Measurements from ENCODE around the gene MIA. TPM values are rescaled to one million over a fixed set of nuclear protein-coding genes. Genes with fewer than 3 reads are reported as not detected.

Gene MIA
- total and polyA plus RNA-seq, 2 donors (not counting 1 experiment from before 2014, with no cell fraction given) = 0.37 to 5.7 TPM

DNA sequence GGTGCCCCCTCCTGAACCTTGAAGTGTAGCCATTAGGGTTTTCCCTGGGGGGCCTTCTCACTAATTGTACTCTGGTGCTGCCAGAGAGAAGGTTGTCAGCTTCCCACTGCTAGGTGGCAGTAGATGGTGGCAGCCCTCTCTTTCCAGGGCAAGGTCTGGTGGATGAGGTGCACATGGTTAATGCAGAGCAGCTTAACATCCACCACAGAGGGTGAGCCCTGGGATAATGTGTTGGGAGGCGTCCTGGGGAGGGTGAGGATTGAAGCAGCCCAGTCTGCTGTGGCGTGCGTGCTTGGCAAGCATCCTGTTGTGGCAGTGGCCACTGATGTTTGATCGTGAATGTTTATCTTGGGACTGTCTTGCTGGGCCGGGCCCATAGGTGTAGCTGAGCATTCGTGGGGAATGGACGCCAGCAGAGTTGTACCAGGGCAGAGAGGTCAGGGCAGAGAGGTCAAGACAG, 29.5 kb downstream of the MIA start:
- 91% methylated on average over 7 of the region's 7 CpGs for WGBS (ENCODE audit: insufficient coverage)
- Histone ChIP-seq H3K79me2 (ENCODE audit: control insufficient read depth, insufficient read depth, low read length) (peaks cover 97% of the 10 kb centered on the region), H3K4me3 (ENCODE audit: control extremely low read depth in 1 of 5, extremely low read depth in 1 of 5, insufficient read depth in 1 of 5, low read depth in 2 of 5, low read length in 4 of 5) (no peak overlapping the region), H3K36me3 (replicated peaks in 1 of 2; ENCODE audit: control extremely low read depth in 1 of 2, control insufficient read depth in 1 of 2, extremely low read depth in 1 of 2, insufficient read depth in 2 of 2, low read length in 1 of 2) (peaks cover 0 to 88% of the 10 kb centered on the region in 2 experiments), H2AFZ (ENCODE audit: insufficient read depth, low read depth, low read length, poor library complexity, severe bottlenecking) (no peak overlapping the region), H3K4me2 (replicated peaks; ENCODE audit: low read depth, low read length, poor library complexity, severe bottlenecking) (peak overlapping the region; percentile 93), H3K9ac (ENCODE audit: low read length) (no peak overlapping the region), H4K20me1 (ENCODE audit: control insufficient read depth, insufficient read depth, low read length, poor library complexity, severe bottlenecking) (peaks cover 93% of the 10 kb centered on the region), H3K27me3 (replicated peaks in 1 of 4; ENCODE audit: control extremely low read depth in 1 of 4, control insufficient read depth in 3 of 4, insufficient read depth in 4 of 4, low read length in 3 of 4) (no peaks in the 10 kb centered on the region), H3K9me3 (ENCODE audit: control extremely low read depth in 1 of 3, control insufficient read depth in 2 of 3, insufficient read depth in 1 of 3, low read length in 2 of 3) (no peaks in the 10 kb centered on the region), H3K27ac (ENCODE audit: low read length in 2 of 2) (peak overlapping the region; percentile 74 to 86), H3K4me1 (ENCODE audit: control insufficient read depth in 2 of 2, insufficient read depth in 2 of 2, low read length in 2 of 2) (peaks cover 75 to 77% of the 10 kb centered on the region in 2 donors)
- H3K4me1 Mint-ChIP-seq = peaks cover 83% of the 10 kb centered on the region
- TF ChIP-seq, protein P1, sequence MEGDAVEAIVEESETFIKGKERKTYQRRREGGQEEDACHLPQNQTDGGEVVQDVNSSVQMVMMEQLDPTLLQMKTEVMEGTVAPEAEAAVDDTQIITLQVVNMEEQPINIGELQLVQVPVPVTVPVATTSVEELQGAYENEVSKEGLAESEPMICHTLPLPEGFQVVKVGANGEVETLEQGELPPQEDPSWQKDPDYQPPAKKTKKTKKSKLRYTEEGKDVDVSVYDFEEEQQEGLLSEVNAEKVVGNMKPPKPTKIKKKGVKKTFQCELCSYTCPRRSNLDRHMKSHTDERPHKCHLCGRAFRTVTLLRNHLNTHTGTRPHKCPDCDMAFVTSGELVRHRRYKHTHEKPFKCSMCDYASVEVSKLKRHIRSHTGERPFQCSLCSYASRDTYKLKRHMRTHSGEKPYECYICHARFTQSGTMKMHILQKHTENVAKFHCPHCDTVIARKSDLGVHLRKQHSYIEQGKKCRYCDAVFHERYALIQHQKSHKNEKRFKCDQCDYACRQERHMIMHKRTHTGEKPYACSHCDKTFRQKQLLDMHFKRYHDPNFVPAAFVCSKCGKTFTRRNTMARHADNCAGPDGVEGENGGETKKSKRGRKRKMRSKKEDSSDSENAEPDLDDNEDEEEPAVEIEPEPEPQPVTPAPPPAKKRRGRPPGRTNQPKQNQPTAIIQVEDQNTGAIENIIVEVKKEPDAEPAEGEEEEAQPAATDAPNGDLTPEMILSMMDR (IDR thresholded peaks at IDR 0.05) = no peak
- TF ChIP-seq EZH2 (IDR thresholded peaks at IDR 0.05; ENCODE audit: borderline replicate concordance, insufficient read depth, low read depth, low read length, poor library complexity, severe bottlenecking) = no peak
- H3K4me3 Mint-ChIP-seq = peak overlapping the region; percentile 74
- no peak for ATAC-seq (ENCODE audit: low read depth)
- H3K27ac Mint-ChIP-seq = peak overlapping the region; percentile 95
- no peaks in the 10 kb centered on the region for H3K27me3 Mint-ChIP-seq
- no peak for DNase-seq
- POLR2A ChIA-PET = interaction anchor here (1.5 kb wide), 1 partner anchor 27 kb away, joined by 5 read pairs; the partner anchor contains the start of gene RAB4B
- no peaks in the 10 kb centered on the region for H3K9me3 Mint-ChIP-seq (ENCODE audit: insufficient read depth)
- intact Hi-C loops (cut with micrococcal nuclease) = no loop called here
- CTCF ChIA-PET = interaction anchor here (0.5 to 4.8 kb wide), 7 partner anchors 12 to 1208 kb away, joined by 3 to 39 read pairs (median 8); partner anchors contain the start of gene RAB4B

- Mint-ChIP-seq H3K27ac (peak overlapping the region; percentile 95), H3K27me3 (no peaks in the 10 kb centered on the region), H3K4me3 (peak overlapping the region; percentile 74), H3K4me1 (peaks cover 82% of the 10 kb centered on the region), H3K9me3 (ENCODE audit: insufficient read depth) (no peaks in the 10 kb centered on the region)
- Histone ChIP-seq H3K79me2 (ENCODE audit: control insufficient read depth, insufficient read depth, low read length) (peaks cover 91% of the 10 kb centered on the region), H3K27me3 (replicated peaks in 1 of 4; ENCODE audit: control extremely low read depth in 1 of 4, control insufficient read depth in 3 of 4, insufficient read depth in 4 of 4, low read length in 3 of 4) (no peaks in the 10 kb centered on the region), H2AFZ (ENCODE audit: insufficient read depth, low read depth, low read length, poor library complexity, severe bottlenecking) (no peak overlapping the region), H3K9ac (ENCODE audit: low read length) (no peak overlapping the region), H3K4me2 (replicated peaks; ENCODE audit: low read depth, low read length, poor library complexity, severe bottlenecking) (peak overlapping the region; percentile 93), H3K4me3 (ENCODE audit: control extremely low read depth in 1 of 5, extremely low read depth in 1 of 5, insufficient read depth in 1 of 5, low read depth in 2 of 5, low read length in 4 of 5) (no peak overlapping the region), H3K4me1 (ENCODE audit: control insufficient read depth in 2 of 2, insufficient read depth in 2 of 2, low read length in 2 of 2) (peaks cover 69 to 77% of the 10 kb centered on the region in 2 donors), H4K20me1 (ENCODE audit: control insufficient read depth, insufficient read depth, low read length, poor library complexity, severe bottlenecking) (peaks cover 92% of the 10 kb centered on the region), H3K36me3 (replicated peaks in 1 of 2; ENCODE audit: control extremely low read depth in 1 of 2, control insufficient read depth in 1 of 2, extremely low read depth in 1 of 2, insufficient read depth in 2 of 2, low read length in 1 of 2) (peaks cover 0 to 87% of the 10 kb centered on the region in 2 experiments), H3K9me3 (ENCODE audit: control extremely low read depth in 1 of 3, control insufficient read depth in 2 of 3, insufficient read depth in 1 of 3, low read length in 2 of 3) (no peaks in the 10 kb centered on the region), H3K27ac (ENCODE audit: low read length in 2 of 2) (peak overlapping the region; percentile 74 to 86)
- whole genome bisulfite sequencing (ENCODE audit: insufficient coverage) = 90% methylated on average over 2 of the region's 2 CpGs
- POLR2A ChIA-PET = interaction anchor here (0.5 to 1.5 kb wide), 2 partner anchors 28 to 189 kb away, joined by 3 to 5 read pairs; partner anchors contain the start of gene RAB4B
- intact Hi-C loops (cut with micrococcal nuclease) = no loop called here
- DNase-seq (peak; percentile 18), ATAC-seq (ENCODE audit: low read depth) (no peak)
- CTCF ChIA-PET = interaction anchor here (1.1 to 4.8 kb wide), 7 partner anchors 9 to 515 kb away, joined by 3 to 39 read pairs (median 12); partner anchors contain the start of gene RAB4B
- TF ChIP-seq, protein P1 (IDR thresholded peaks at IDR 0.05) = no peak
- TF ChIP-seq EZH2 (IDR thresholded peaks at IDR 0.05; ENCODE audit: borderline replicate concordance, insufficient read depth, low read depth, low read length, poor library complexity, severe bottlenecking) = no peak
These were observed 30.0 kb downstream of the MIA start for GRCh38 chr19:40805258-40805868.
